ENCODE data around the gene L3MBTL3.
"Not testable (repeated sequence)": the region's sequence is repeated elsewhere in the genome, so short reads cannot be mapped to it uniquely, and the experiment has no call there.

The L3MBTL3 gene

GRCh38 chr6:130076512-130076911 is 58.1 kb downstream of the L3MBTL3 start:
- no peak for DNase-seq (ENCODE audit: low read depth)

- DNase-seq (ENCODE audit: low read depth), result no peak
Observed at GRCh38 chr6:130090796-130091195, 72.4 kb downstream of the L3MBTL3 start.

- no peak for DNase-seq (ENCODE audit: low read depth)
Observed at GRCh38 chr6:130093546-130093945, 75.2 kb downstream of the L3MBTL3 start.

- no peak for DNase-seq (ENCODE audit: low read depth)
Observed at GRCh38 chr6:130098317-130098716, 79.9 kb downstream of the L3MBTL3 start.

- no peak for DNase-seq (ENCODE audit: low read depth)
Observed at GRCh38 chr6:130099119-130099518, 80.7 kb downstream of the L3MBTL3 start.

GRCh38 chr6:130105996-130106704 is 87.8 kb downstream of the L3MBTL3 start:
- no peak for DNase-seq (ENCODE audit: low read depth)

- peak; percentile 15 for DNase-seq (ENCODE audit: low read depth)
Observed at GRCh38 chr6:130107710-130108109, 89.3 kb downstream of the L3MBTL3 start.

- DNase-seq (ENCODE audit: low read depth), result no peak
Observed at GRCh38 chr6:130111031-130111430, 92.7 kb downstream of the L3MBTL3 start.

GRCh38 chr6:130113201-130113710 is 94.9 kb downstream of the L3MBTL3 start:
- no peak for DNase-seq (ENCODE audit: low read depth)

GRCh38 chr6:130115036-130115435 is 96.7 kb downstream of the L3MBTL3 start:
- DNase-seq (ENCODE audit: low read depth), result no peak

GRCh38 chr6:130116273-130116672 is 97.9 kb downstream of the L3MBTL3 start:
- no peak for DNase-seq (ENCODE audit: low read depth)

GRCh38 chr6:130117187-130117701 is 98.9 kb downstream of the L3MBTL3 start:
- DNase-seq (ENCODE audit: low read depth), result not testable (repeated sequence)

- DNase-seq (ENCODE audit: low read depth), result no peak
Observed at GRCh38 chr6:130118236-130118635, 99.9 kb downstream of the L3MBTL3 start.

GRCh38 chr6:130119211-130119610 is 100.8 kb downstream of the L3MBTL3 start:
- no peak for DNase-seq (ENCODE audit: low read depth)

- no peak for DNase-seq (ENCODE audit: low read depth)
Observed at GRCh38 chr6:130120731-130121130, 102.3 kb downstream of the L3MBTL3 start.

- DNase-seq (ENCODE audit: low read depth), result no peak
Observed at GRCh38 chr6:130122243-130122642, 103.9 kb downstream of the L3MBTL3 start.

GRCh38 chr6:130127195-130127594 is 108.8 kb downstream of the L3MBTL3 start:
- no peak for DNase-seq (ENCODE audit: low read depth)

- DNase-seq (ENCODE audit: low read depth), result no peak
Observed at GRCh38 chr6:130128326-130128725, 109.9 kb downstream of the L3MBTL3 start.

- peak; percentile 67 for DNase-seq (ENCODE audit: low read depth)
Observed at GRCh38 chr6:130129762-130130246, 111.4 kb downstream of the L3MBTL3 start.

GRCh38 chr6:130132286-130132701 is 113.9 kb downstream of the L3MBTL3 start:
- no peak for DNase-seq (ENCODE audit: low read depth)

- no peak for DNase-seq (ENCODE audit: low read depth)
Observed at GRCh38 chr6:130134582-130134981, 116.2 kb downstream of the L3MBTL3 start.

- DNase-seq (ENCODE audit: low read depth), result no peak
Observed at GRCh38 chr6:130136798-130137197, 118.4 kb downstream of the L3MBTL3 start.

GRCh38 chr6:130138116-130138908 is 119.9 kb downstream of the L3MBTL3 start:
- DNase-seq (ENCODE audit: low read depth), result no peak
